Smooth muscle cell (in vitro differentiated cells): ENCODE data around the gene THSD4. TPM values are rescaled to one million over a fixed set of nuclear protein-coding genes. Genes with fewer than 3 reads are reported as not detected.

Experiments used
- DNase-seq: peaks from one replicate; lab custom pipeline; 2025; ENCODE audit not compliant: unreplicated experiment; lab: John Stamatoyannopoulos, UW
- H2AFZ ChIP-seq: fragments of 200-600 bp; sonication (generic); 2 replicates; pipeline ENCODE4 v1.6.0; 2016; ENCODE audit warnings: antibody characterized with exemption, low read depth, mild to moderate bottlenecking
- H3F3A ChIP-seq: fragments of 200-600 bp; sonication (generic); 2 replicates; pipeline ENCODE4 v1.6.0; 2017; ENCODE audit warnings: antibody characterized with exemption, low read depth
- H3K27ac ChIP-seq: fragments of 200-600 bp; sonication (generic); 2 replicates; pipeline ENCODE4 v1.5.1; 2016; ENCODE audit warnings: low read depth, mild to moderate bottlenecking
- H3K27me3 ChIP-seq: fragments of 200-600 bp; sonication (generic); 2 replicates; pipeline ENCODE4 v1.6.1; 2016; ENCODE audit warnings: low read depth, mild to moderate bottlenecking
- H3K36me3 ChIP-seq: fragments of 200-600 bp; sonication (generic); 2 replicates; pipeline ENCODE4 v1.5.1; 2016; ENCODE audit warnings: low read depth
- H3K4me1 ChIP-seq: fragments of 200-600 bp; sonication (generic); 2 replicates; pipeline ENCODE4 v1.5.1; 2016; ENCODE audit warnings: low read depth
- H3K4me2 ChIP-seq: fragments of 200-600 bp; sonication (generic); 2 replicates; pipeline ENCODE4 v1.6.0; 2016; ENCODE audit warnings: mild to moderate bottlenecking
- H3K4me3 ChIP-seq: fragments of 200-600 bp; sonication (generic); 2 replicates; pipeline ENCODE4 v1.5.1; 2016; ENCODE audit warnings: mild to moderate bottlenecking
- H3K79me2 ChIP-seq: fragments of 200-600 bp; sonication (generic); 2 replicates; pipeline ENCODE4 v1.6.0; 2016; ENCODE audit warnings: low read depth, mild to moderate bottlenecking
- H3K9ac ChIP-seq: fragments of 200-600 bp; sonication (generic); 2 replicates; pipeline ENCODE4 v1.6.0; 2016; ENCODE audit warnings: low read depth
- H3K9me3 ChIP-seq: fragments of 200-600 bp; sonication (generic); replicated peaks from 2 replicates; pipeline ENCODE4 v1.5.1; 2016; ENCODE audit warnings: low read depth
- H4K20me1 ChIP-seq: fragments of 200-600 bp; sonication (generic); 2 replicates; pipeline ENCODE4 v1.6.0; 2016; ENCODE audit warnings: low read depth
- WGBS: methylation state at CpG from one replicate; pipeline ENCODE4 v1.1.7; 2016; ENCODE audit warnings: low lambda C conversion rate; 5-methylcytosine and 5-hydroxymethylcytosine counted together
- polyA plus RNA-seq: library from polyadenylated mRNA; unstranded; fragments of >200 nt; fragmentation: Nextera tagmentation; extraction: Ambion mirVana; gene quantifications from 2 replicates; pipeline ENCODE4 v1.2.1, GENCODE V29; 2016
- total RNA-seq: library from RNA; depleted of rRNA; stranded (reverse); fragments of >200 nt; gene quantifications from 2 replicates; pipeline ENCODE4 v1.2.3, GENCODE V29; 2014
- TF ChIP-seq, protein P1 (sequence below): fragments of 200-600 bp; sonication (generic); IDR thresholded peaks from 2 replicates; pipeline ENCODE4 v1.5.1; 2017; ENCODE audit warnings: borderline replicate concordance, mild to moderate bottlenecking, antibody characterized with exemption; ENCODE audit not compliant: insufficient read depth, poor library complexity, severe bottlenecking

Gene THSD4
- total and polyA plus RNA-seq, 2 experiments from 2014 or later, result 2.5 to 4.1 TPM

DNA sequence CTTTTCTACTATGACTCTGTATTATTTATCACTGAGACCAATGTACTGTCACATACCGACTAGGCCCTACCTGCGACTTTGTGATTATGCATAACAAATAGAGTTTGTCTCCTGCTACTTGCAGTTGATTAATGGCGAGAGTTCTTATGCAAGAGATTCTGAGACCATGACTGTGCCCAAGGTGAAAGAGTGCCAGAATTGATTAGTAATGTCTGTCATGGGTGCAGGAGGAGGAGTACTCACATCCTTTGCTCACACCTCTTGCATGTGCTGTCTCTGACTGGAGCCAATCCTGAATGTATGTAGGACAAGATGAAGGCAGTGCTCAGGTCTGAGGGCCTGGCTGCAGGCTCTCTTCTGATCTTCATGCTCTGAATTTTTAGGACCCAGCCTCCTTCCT, 260.7 kb downstream of the THSD4 start:
- no peak overlapping the region for H3K27ac ChIP-seq
- no peak for DNase-seq
- TF ChIP-seq, protein P1, sequence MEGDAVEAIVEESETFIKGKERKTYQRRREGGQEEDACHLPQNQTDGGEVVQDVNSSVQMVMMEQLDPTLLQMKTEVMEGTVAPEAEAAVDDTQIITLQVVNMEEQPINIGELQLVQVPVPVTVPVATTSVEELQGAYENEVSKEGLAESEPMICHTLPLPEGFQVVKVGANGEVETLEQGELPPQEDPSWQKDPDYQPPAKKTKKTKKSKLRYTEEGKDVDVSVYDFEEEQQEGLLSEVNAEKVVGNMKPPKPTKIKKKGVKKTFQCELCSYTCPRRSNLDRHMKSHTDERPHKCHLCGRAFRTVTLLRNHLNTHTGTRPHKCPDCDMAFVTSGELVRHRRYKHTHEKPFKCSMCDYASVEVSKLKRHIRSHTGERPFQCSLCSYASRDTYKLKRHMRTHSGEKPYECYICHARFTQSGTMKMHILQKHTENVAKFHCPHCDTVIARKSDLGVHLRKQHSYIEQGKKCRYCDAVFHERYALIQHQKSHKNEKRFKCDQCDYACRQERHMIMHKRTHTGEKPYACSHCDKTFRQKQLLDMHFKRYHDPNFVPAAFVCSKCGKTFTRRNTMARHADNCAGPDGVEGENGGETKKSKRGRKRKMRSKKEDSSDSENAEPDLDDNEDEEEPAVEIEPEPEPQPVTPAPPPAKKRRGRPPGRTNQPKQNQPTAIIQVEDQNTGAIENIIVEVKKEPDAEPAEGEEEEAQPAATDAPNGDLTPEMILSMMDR, result no peak

DNA sequence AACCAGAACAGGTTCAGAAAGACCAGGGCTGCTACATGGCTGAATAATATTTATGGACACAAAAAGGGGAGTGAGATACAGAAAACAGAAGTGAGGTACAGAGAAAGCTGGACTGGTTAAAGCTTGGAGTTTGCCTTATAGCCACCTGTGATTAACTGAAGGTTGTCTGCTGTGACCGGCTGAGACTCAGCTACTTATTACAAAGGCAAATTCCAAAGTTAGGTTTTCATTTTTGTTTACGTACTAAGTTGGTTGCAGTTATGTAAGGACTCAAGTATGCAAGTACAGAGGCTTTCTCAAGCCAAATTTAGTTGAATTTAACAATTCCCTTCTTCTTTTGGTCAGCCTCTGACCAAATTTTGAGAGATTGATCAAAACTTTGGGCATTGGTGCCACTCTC, 264.6 kb downstream of the THSD4 start:
- Histone ChIP-seq H3K27ac (no peak overlapping the region), H3F3A (no peaks in the 10 kb centered on the region), H4K20me1 (no peaks in the 10 kb centered on the region), H3K9ac (no peak overlapping the region), H3K36me3 (no peaks in the 10 kb centered on the region), H3K9me3 (no peaks in the 10 kb centered on the region), H3K4me3 (no peak overlapping the region), H3K79me2 (no peaks in the 10 kb centered on the region), H2AFZ (no peak overlapping the region), H3K27me3 (no peaks in the 10 kb centered on the region), H3K4me2 (no peak overlapping the region), H3K4me1 (no peaks in the 10 kb centered on the region)
- DNase-seq, result no peak
- TF ChIP-seq, protein P1, result no peak
- WGBS, result 82% methylated on average over 2 of the region's 2 CpGs

More for the DNA sequence above, 260.7 kb downstream of the THSD4 start:
- no peak overlapping the region for H3K4me3 ChIP-seq
- no peaks in the 10 kb centered on the region for H3K4me1 ChIP-seq
- no peaks in the 10 kb centered on the region for H3K9me3 ChIP-seq
- H4K20me1 ChIP-seq, result no peaks in the 10 kb centered on the region
- no peak overlapping the region for H2AFZ ChIP-seq
- no peaks in the 10 kb centered on the region for H3K27me3 ChIP-seq
- H3F3A ChIP-seq, result no peaks in the 10 kb centered on the region
- no peak overlapping the region for H3K9ac ChIP-seq
- H3K79me2 ChIP-seq, result no peaks in the 10 kb centered on the region
- H3K4me2 ChIP-seq, result no peak overlapping the region
- H3K36me3 ChIP-seq, result no peaks in the 10 kb centered on the region
- 94% methylated on average over 3 of the region's 3 CpGs for WGBS

DNA sequence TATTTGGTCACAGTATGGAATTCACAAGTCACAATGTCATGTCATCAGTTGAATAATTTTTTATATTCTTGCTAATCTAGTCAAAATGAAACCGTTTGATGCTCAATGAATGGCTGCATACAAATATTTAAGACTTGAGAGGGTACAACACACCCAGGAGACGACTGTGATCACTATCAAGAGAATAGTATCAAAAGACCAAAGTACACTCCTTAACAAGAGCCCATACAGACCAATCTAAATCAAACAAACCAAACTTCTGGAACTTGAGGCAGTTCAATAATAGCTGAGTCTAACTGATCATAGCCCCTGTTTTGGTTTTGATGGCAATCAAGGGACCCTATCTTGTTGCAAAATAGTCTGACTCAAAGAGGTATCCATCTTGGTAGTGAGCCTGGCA, 265.1 kb downstream of the THSD4 start:
- H3K9me3 ChIP-seq, result no peaks in the 10 kb centered on the region
- no peaks in the 10 kb centered on the region for H3F3A ChIP-seq
- 78% methylated on average over 2 of the region's 2 CpGs for WGBS
- no peak overlapping the region for H3K9ac ChIP-seq
- TF ChIP-seq, protein P1, result no peak
- no peaks in the 10 kb centered on the region for H3K27me3 ChIP-seq
- H3K4me1 ChIP-seq, result no peaks in the 10 kb centered on the region
- no peak overlapping the region for H3K27ac ChIP-seq
- H2AFZ ChIP-seq, result no peak overlapping the region
- H3K36me3 ChIP-seq, result no peaks in the 10 kb centered on the region
- H3K4me2 ChIP-seq, result no peak overlapping the region
- no peaks in the 10 kb centered on the region for H4K20me1 ChIP-seq
- no peak overlapping the region for H3K4me3 ChIP-seq
- H3K79me2 ChIP-seq, result no peaks in the 10 kb centered on the region
- no peak for DNase-seq

DNA sequence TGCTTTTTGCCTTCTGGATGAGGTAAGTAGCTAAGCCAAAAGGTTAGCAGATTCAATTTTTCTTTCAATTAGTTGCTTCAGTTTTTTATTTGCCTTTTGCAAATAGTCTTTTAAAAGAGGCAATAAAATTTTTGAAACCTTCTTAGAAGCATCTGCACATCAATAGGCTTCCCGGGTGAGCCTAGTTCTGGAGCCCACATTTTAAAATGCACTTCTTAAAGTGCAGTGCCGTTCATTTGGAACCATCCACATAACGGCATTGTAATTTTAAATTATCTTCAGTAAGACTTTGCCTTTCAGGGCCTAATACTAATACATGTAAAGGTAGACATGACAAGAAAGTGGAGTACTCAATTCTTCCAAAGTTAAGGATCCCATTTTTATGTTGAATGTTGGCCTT, 269.2 kb downstream of the THSD4 start:
- Histone ChIP-seq H3K4me2 (no peak overlapping the region), H3K9me3 (no peaks in the 10 kb centered on the region), H3K27me3 (no peaks in the 10 kb centered on the region), H3K9ac (no peak overlapping the region), H4K20me1 (no peaks in the 10 kb centered on the region), H3F3A (no peaks in the 10 kb centered on the region), H3K36me3 (no peaks in the 10 kb centered on the region), H3K27ac (no peak overlapping the region), H3K4me1 (peaks cover 13% of the 10 kb centered on the region), H3K4me3 (no peak overlapping the region), H3K79me2 (no peaks in the 10 kb centered on the region), H2AFZ (no peak overlapping the region)
- TF ChIP-seq, protein P1, result no peak
- 86% methylated on average over 3 of the region's 3 CpGs for WGBS
- DNase-seq, result no peak
